VCaP (cell line): ENCODE measurements around the gene WDR31.
"Not testable (repeated sequence)": the region's sequence is repeated elsewhere in the genome, so short reads cannot be mapped to it uniquely, and the experiment has no call there.

Experiments
- H3K27ac ChIP-seq: fragments of 450-650 bp; 2 replicates; pipeline ENCODE4 v1.5.1; 2017
- TF ChIP-seq, protein P1 (sequence below): fragments of 450-650 bp; conservative IDR thresholded peaks from 2 replicates; pipeline ENCODE4 v1.5.1; 2017; ENCODE audit warnings: mild to moderate bottlenecking, moderate library complexity

Gene WDR31

DNA sequence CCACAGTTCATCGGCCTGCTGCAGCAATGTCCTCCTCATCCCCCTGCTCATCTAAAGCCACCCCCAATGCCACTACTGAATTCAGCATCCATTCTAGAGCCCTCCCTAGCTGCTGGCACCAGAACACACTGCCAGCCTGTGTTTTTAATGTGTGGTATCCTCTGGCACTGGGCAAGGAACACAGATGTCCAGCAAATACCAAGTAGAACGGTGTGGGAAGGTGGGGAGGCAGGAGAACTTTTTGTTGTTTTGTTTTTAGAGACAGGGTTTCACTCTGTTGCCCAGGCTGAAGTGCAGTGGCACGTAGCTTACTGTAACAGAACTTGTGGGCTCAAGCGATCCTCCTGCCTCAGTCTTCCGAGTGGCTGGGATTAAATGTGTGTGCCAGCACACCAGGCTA is 32.0 kb upstream of the WDR31 start:
- TF ChIP-seq, protein P1, sequence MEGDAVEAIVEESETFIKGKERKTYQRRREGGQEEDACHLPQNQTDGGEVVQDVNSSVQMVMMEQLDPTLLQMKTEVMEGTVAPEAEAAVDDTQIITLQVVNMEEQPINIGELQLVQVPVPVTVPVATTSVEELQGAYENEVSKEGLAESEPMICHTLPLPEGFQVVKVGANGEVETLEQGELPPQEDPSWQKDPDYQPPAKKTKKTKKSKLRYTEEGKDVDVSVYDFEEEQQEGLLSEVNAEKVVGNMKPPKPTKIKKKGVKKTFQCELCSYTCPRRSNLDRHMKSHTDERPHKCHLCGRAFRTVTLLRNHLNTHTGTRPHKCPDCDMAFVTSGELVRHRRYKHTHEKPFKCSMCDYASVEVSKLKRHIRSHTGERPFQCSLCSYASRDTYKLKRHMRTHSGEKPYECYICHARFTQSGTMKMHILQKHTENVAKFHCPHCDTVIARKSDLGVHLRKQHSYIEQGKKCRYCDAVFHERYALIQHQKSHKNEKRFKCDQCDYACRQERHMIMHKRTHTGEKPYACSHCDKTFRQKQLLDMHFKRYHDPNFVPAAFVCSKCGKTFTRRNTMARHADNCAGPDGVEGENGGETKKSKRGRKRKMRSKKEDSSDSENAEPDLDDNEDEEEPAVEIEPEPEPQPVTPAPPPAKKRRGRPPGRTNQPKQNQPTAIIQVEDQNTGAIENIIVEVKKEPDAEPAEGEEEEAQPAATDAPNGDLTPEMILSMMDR: no peak
- no peak overlapping the region for H3K27ac ChIP-seq

DNA sequence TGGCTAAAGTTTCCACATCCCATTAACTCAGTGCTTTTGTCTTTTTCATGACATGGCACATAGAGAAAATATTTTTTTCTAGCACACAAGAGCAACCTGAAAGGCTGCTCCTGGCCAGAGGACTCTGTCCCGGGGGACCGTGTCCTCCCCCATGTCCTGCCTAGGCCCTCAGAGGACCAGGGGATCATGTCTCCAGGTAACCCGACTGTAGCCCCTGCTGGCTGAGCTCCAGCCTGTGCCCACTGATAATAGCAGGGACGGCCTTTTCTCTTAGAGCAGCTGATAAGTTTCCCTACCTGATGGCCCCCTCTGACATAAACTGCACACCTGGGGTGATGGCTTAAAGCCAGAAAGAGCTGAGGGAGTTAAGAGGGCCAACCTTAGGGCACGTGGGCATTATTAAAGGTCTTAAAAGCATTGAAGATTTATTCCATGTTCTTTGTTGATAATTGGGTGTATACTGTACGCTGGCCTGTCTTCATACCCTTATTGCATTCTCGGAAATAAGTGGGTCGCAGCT is 30.8 kb upstream of the WDR31 start:
- TF ChIP-seq, protein P1: no peak
- H3K27ac ChIP-seq: no peak overlapping the region

DNA sequence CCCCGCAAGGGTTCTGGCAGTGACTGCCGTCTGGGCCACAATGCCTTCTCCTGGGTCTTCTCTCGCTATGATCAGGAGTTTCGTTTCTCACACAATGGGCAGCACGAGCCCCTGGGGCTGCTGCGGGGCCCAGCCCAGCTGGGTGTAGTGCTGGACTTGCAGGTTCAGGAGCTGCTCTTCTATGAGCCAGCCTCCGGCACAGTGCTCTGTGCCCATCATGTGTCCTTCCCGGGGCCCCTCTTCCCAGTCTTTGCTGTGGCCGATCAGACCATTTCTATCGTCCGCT is 29.7 kb upstream of the WDR31 start:
- TF ChIP-seq, protein P1: no peak
- H3K27ac ChIP-seq: no peak overlapping the region

DNA sequence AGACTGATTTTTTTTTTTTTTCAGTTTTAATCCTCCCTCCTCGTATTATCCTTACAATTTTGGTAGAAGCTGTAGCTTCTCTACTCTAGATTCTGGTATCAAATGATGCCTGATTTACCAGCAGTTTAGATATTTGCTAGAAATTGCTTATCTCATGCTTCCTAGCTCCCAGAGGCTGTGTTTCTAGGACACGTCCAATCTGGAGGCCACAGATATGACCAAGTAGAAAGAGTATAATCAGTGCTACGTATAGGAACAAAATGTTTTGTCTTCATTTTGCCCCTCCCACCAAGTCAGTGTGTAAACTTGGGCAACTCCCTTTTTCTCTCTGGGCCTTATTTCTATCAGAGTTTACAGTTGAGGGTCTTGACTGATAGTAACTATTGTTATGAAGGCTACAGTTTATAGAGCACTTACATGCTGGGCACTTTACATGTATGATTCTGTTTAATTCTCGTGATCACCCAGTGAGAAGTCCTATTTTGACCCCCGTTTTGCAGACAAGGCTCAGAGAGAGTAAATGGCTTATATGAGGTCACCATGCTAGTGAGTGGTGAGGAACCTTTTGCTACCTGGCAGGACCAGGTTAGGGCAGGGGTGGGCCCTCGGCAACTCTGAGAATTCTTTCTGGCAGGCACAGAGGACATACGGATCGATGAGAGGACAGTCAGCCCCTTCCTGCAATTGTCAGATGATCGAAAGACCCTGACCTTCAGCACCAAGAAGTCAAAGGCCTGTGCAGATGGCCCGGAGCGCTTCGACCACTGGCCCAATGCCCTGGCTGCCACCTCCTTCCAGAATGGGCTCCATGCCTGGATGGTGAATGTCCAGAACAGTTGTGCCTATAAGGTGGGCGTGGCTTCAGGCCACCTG is 29.1 kb upstream of the WDR31 start:
- H3K27ac ChIP-seq: no peak overlapping the region
- TF ChIP-seq, protein P1: no peak

DNA sequence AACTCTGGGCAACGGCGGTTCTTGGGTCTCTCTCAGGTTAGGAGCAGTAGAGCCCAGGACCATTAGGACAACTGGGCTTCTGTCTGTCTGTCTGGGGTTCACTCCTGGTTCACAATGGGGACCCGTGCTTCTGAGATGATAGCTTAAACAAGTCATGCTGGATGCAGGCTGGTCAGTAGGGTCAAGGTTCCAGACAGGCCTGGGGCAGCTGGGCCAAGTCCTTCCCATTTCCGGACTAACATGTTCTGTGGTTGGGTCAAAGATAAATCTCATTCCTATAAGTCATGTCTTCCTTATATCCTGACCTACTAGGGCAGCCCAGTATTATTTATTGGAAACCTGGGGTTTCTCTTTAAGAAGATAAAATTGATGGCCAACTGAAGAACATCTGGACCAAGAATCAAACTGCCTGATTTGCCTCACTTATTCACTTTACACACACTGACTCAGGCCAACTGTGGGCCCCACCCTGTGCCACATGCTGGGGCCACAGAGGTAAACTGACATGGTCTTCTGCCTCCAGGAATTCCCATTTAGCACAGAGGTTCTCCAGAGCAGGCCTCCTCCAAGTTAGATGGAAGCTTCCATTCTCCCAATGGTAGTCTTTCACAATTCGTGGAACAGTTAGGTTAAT is 28.4 kb upstream of the WDR31 start:
- no peak overlapping the region for H3K27ac ChIP-seq
- TF ChIP-seq, protein P1: no peak

DNA sequence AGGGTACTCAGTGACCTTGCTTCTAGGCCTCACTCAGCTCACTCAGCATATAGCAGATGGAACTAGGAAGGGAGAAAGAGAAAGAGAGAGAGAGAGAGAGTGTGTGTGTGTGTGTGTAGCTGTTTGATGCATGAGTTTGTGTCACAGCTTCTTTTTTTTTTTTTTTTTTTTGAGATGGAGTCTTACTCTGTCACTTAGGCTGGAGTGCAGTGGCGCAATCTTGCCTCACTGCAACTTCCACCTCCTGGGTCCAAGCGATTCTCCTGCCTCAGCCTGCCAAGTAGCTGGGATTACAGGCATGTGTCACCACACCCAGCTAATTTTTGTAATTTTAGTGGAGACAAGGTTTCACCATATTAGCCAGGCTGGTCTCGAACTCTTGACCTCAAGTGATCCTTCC is 25.6 kb upstream of the WDR31 start:
- not testable (repeated sequence) for H3K27ac ChIP-seq

DNA sequence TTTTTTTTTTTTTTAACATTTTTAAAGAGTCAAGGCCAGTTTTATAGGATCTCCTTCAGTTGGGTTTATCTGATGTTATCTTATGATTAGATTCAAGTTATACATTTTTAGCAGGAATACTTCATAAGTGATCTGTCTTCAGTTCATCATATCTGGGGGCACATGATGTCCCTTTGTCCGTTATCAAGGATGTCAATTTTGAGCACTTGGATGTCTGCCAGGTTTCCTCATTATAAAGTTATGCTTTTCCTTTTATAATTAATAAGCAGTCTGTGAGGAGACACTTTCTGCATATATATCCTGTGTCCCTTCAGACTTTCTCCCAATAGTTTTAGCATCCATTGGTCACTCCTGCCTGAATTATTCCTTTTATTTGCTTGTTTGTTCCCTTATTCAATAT is 24.9 kb upstream of the WDR31 start:
- TF ChIP-seq, protein P1: no peak
- no peak overlapping the region for H3K27ac ChIP-seq

DNA sequence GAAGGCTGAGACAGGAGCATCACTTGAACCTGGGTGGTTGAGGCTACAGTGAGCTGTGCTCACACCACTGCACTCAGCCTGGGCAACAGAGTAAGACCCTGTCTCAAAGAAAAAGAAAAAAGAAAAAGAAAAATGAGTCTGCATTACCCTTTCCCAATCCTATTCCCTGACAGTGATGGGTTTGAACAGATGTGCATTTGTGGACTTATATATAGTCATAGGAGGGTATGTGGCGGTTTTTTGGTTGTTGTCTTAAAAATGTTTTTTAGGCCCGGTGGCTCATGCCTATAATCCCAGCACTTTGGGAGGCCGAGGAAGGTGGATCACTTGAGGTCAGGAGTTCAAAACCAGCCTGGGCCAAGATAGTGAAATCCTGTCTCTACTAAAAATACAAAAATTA is 23.3 kb upstream of the WDR31 start:
- no peak overlapping the region for H3K27ac ChIP-seq
- TF ChIP-seq, protein P1: no peak
